ENCODE data around the gene SCYGR5.

SCYGR5 gene

GRCh38 chr2:227674485-227674884 is 7.9 kb downstream of the SCYGR5 start:
- DNase-seq: no peak

GRCh38 chr2:227677928-227678327 is 11.3 kb downstream of the SCYGR5 start:
- no peak for DNase-seq

GRCh38 chr2:227684258-227684657 is 17.7 kb downstream of the SCYGR5 start:
- no peak for DNase-seq

- no peak for DNase-seq
Observed at GRCh38 chr2:227687189-227687588, 20.6 kb downstream of the SCYGR5 start.

- no peak for DNase-seq
Observed at GRCh38 chr2:227696990-227697679, 30.5 kb downstream of the SCYGR5 start.

- no peak for DNase-seq
Observed at GRCh38 chr2:227701556-227701955, 35.0 kb downstream of the SCYGR5 start.

GRCh38 chr2:227703280-227703732 is 36.7 kb downstream of the SCYGR5 start:
- DNase-seq: no peak

- DNase-seq: no peak
Observed at GRCh38 chr2:227703961-227704360, 37.4 kb downstream of the SCYGR5 start.

- DNase-seq: no peak
Observed at GRCh38 chr2:227706859-227707258, 40.3 kb downstream of the SCYGR5 start.

- DNase-seq: no peak
Observed at GRCh38 chr2:227707390-227707789, 40.8 kb downstream of the SCYGR5 start.

- DNase-seq: no peak
Observed at GRCh38 chr2:227710986-227711385, 44.4 kb downstream of the SCYGR5 start.

- no peak for DNase-seq
Observed at GRCh38 chr2:227713291-227713690, 46.7 kb downstream of the SCYGR5 start.

GRCh38 chr2:227716501-227716900 is 49.9 kb downstream of the SCYGR5 start:
- no peak for DNase-seq
